ENCODE data around the gene ANO10.
"Not testable (repeated sequence)": the region's sequence is repeated elsewhere in the genome, so short reads cannot be mapped to it uniquely, and the experiment has no call there.

Gene ANO10

GRCh38 chr3:43627360-43627759 lies 5.5 kb upstream of the ANO10 start:
- no peak for DNase-seq (ENCODE audit: low read depth)

GRCh38 chr3:43624619-43625305 lies 3.0 kb upstream of the ANO10 start:
- DNase-seq (ENCODE audit: low read depth), result no peak

GRCh38 chr3:43620831-43621655 lies 768 bp downstream of the ANO10 start:
- no peak for DNase-seq (ENCODE audit: low read depth)

GRCh38 chr3:43619588-43619987 lies 2.2 kb downstream of the ANO10 start:
- DNase-seq (ENCODE audit: low read depth), result no peak

- DNase-seq (ENCODE audit: low read depth), result no peak
These were observed 3.7 kb downstream of the ANO10 start for GRCh38 chr3:43618142-43618541.

- DNase-seq (ENCODE audit: low read depth), result no peak
These were observed 5.8 kb downstream of the ANO10 start for GRCh38 chr3:43616034-43616433.

GRCh38 chr3:43615133-43615532 lies 6.7 kb downstream of the ANO10 start:
- DNase-seq (ENCODE audit: low read depth), result no peak

- no peak for DNase-seq (ENCODE audit: low read depth)
These were observed 7.8 kb downstream of the ANO10 start for GRCh38 chr3:43613976-43614375.

- DNase-seq (ENCODE audit: low read depth), result no peak
These were observed 9.4 kb downstream of the ANO10 start for GRCh38 chr3:43612419-43612818.

- no peak for DNase-seq (ENCODE audit: low read depth)
These were observed 12.4 kb downstream of the ANO10 start for GRCh38 chr3:43609406-43609805.

GRCh38 chr3:43608751-43609150 lies 13.1 kb downstream of the ANO10 start:
- no peak for DNase-seq (ENCODE audit: low read depth)

- DNase-seq (ENCODE audit: low read depth), result no peak
These were observed 15.5 kb downstream of the ANO10 start for GRCh38 chr3:43606284-43606683.

- not testable (repeated sequence) for DNase-seq (ENCODE audit: low read depth)
These were observed 21.9 kb downstream of the ANO10 start for GRCh38 chr3:43599959-43600358.

GRCh38 chr3:43597961-43598360 lies 23.9 kb downstream of the ANO10 start:
- DNase-seq (ENCODE audit: low read depth), result no peak

- DNase-seq (ENCODE audit: low read depth), result not testable (repeated sequence)
These were observed 25.6 kb downstream of the ANO10 start for GRCh38 chr3:43596178-43596577.

- not testable (repeated sequence) for DNase-seq (ENCODE audit: low read depth)
These were observed 26.5 kb downstream of the ANO10 start for GRCh38 chr3:43595280-43595679.

GRCh38 chr3:43593588-43593987 lies 28.2 kb downstream of the ANO10 start:
- not testable (repeated sequence) for DNase-seq (ENCODE audit: low read depth)

- DNase-seq (ENCODE audit: low read depth), result not testable (repeated sequence)
These were observed 29.9 kb downstream of the ANO10 start for GRCh38 chr3:43591866-43592265.

GRCh38 chr3:43587303-43587702 lies 34.5 kb downstream of the ANO10 start:
- no peak for DNase-seq (ENCODE audit: low read depth)

GRCh38 chr3:43584043-43584826 lies 37.6 kb downstream of the ANO10 start:
- no peak for DNase-seq (ENCODE audit: low read depth)

GRCh38 chr3:43583481-43583880 lies 38.3 kb downstream of the ANO10 start:
- no peak for DNase-seq (ENCODE audit: low read depth)

GRCh38 chr3:43582866-43583265 lies 38.9 kb downstream of the ANO10 start:
- DNase-seq (ENCODE audit: low read depth), result no peak

- DNase-seq (ENCODE audit: low read depth), result no peak
These were observed 40.5 kb downstream of the ANO10 start for GRCh38 chr3:43581343-43581742.

All from stimulated activated CD8-positive, alpha-beta memory T cell treated with anti-CD3 and anti-CD28 coated beads, Interleukin-7, amount 100 ng/mL, for 24 hours (primary cell).